WI38 (cell line): ENCODE measurements around the gene ZNF248.

ENCODE experiments used
- H3K4me3 ChIP-seq: 2 replicates; pipeline ENCODE4 v1.5.1; 2011; ENCODE audit warnings: low read depth, mild to moderate bottlenecking, control low read depth, low read length
- TF ChIP-seq, protein P1 (sequence below): IDR thresholded peaks from 2 replicates; pipeline ENCODE4 v1.5.1; 2012; ENCODE audit warnings: low read depth, mild to moderate bottlenecking, control low read depth, low read length

Gene ZNF248

GRCh38 chr10:37794305-37794976, 63.0 kb downstream of the ZNF248 start:
- TF ChIP-seq, protein P1, sequence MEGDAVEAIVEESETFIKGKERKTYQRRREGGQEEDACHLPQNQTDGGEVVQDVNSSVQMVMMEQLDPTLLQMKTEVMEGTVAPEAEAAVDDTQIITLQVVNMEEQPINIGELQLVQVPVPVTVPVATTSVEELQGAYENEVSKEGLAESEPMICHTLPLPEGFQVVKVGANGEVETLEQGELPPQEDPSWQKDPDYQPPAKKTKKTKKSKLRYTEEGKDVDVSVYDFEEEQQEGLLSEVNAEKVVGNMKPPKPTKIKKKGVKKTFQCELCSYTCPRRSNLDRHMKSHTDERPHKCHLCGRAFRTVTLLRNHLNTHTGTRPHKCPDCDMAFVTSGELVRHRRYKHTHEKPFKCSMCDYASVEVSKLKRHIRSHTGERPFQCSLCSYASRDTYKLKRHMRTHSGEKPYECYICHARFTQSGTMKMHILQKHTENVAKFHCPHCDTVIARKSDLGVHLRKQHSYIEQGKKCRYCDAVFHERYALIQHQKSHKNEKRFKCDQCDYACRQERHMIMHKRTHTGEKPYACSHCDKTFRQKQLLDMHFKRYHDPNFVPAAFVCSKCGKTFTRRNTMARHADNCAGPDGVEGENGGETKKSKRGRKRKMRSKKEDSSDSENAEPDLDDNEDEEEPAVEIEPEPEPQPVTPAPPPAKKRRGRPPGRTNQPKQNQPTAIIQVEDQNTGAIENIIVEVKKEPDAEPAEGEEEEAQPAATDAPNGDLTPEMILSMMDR, result no peak
- H3K4me3 ChIP-seq, result no peak overlapping the region

- TF ChIP-seq, protein P1, result no peak
- no peak overlapping the region for H3K4me3 ChIP-seq
Observed at GRCh38 chr10:37789590-37789989, 67.8 kb downstream of the ZNF248 start.

DNA sequence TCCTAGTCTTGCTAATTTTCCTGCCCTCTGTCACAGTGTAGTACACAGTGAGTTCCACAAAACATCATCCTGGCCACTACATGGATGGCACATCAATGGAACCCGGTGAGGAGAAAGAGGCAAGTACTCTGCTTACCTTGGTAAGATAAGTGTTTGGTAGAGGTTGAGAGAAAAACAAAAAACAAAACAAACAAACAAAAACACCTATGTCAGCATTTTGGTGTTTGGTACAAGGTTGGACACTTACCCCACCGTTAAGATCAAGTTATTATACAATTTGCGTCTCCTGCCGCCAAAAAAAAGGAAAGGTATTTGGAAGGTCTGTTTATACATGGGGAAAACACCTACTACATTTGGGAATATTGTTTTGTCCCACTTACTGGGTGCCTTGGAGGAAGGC, 72.7 kb downstream of the ZNF248 start:
- H3K4me3 ChIP-seq, result no peak overlapping the region
- TF ChIP-seq, protein P1, result no peak

GRCh38 chr10:37780536-37780935, 76.9 kb downstream of the ZNF248 start:
- H3K4me3 ChIP-seq, result no peak overlapping the region
- TF ChIP-seq, protein P1, result no peak

GRCh38 chr10:37777056-37777455, 80.4 kb downstream of the ZNF248 start:
- H3K4me3 ChIP-seq, result no peak overlapping the region
- TF ChIP-seq, protein P1, result no peak

GRCh38 chr10:37775612-37776011, 81.8 kb downstream of the ZNF248 start:
- TF ChIP-seq, protein P1, result no peak
- no peak overlapping the region for H3K4me3 ChIP-seq

DNA sequence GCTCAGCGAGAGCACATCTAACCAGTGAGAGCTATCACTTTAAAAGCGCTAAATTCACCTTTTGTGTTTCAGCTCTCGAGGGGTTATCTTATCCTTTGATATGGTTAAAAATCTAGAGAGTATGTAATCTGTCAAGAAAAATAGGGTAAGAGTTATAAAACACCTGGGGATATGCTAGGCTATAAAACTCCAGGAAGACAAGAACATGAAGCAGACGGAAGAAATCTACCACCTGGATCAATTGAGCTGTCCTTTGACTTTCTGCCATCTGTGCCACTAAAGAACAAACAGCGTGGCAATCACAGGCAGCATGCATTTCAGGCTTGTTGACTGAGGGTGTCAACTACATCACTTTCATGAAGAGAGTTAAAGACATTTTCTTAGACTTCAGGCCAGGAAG, 83.1 kb downstream of the ZNF248 start:
- TF ChIP-seq, protein P1, result no peak
- H3K4me3 ChIP-seq, result no peak overlapping the region
